ENCODE results near the gene ST3GAL4.

Gene ST3GAL4

GRCh38 chr11:126403022-126403581 lies 47.6 kb downstream of the ST3GAL4 start:
- H3K27me3 ChIP-seq (ENCODE audit: control insufficient read depth in 5 of 5, insufficient read depth in 4 of 5, low read length in 5 of 5), result no peaks in the 10 kb centered on the region
- no peak overlapping the region for H3K4me3 ChIP-seq (ENCODE audit: low read depth in 1 of 5, low read length in 5 of 5)
- peaks cover 0 to 19% (median 0%) of the 10 kb centered on the region in 5 donors for H3K4me1 ChIP-seq (ENCODE audit: control insufficient read depth in 5 of 5, insufficient read depth in 5 of 5, low read length in 5 of 5)
- H3K27ac ChIP-seq (ENCODE audit: low read depth, low read length), result no peak overlapping the region
- no peaks in the 10 kb centered on the region for H3K9me3 ChIP-seq (ENCODE audit: control insufficient read depth in 5 of 5, low read length in 5 of 5)
- no peak overlapping the region for H3K9ac ChIP-seq (ENCODE audit: low read length in 5 of 5)
- peaks cover 0 to 18% (median 16%) of the 10 kb centered on the region in 5 donors for H3K36me3 ChIP-seq (ENCODE audit: control insufficient read depth in 5 of 5, insufficient read depth in 5 of 5, low read length in 5 of 5)

GRCh38 chr11:126403658-126404057 lies 48.2 kb downstream of the ST3GAL4 start:
- Histone ChIP-seq H3K27ac (ENCODE audit: low read depth, low read length) (no peak overlapping the region), H3K9ac (ENCODE audit: low read length in 5 of 5) (no peak overlapping the region), H3K4me3 (ENCODE audit: low read depth in 1 of 5, low read length in 5 of 5) (no peak overlapping the region), H3K9me3 (ENCODE audit: control insufficient read depth in 5 of 5, low read length in 5 of 5) (no peaks in the 10 kb centered on the region), H3K4me1 (ENCODE audit: control insufficient read depth in 5 of 5, insufficient read depth in 5 of 5, low read length in 5 of 5) (peaks cover 0 to 15% (median 0%) of the 10 kb centered on the region in 5 donors), H3K36me3 (ENCODE audit: control insufficient read depth in 5 of 5, insufficient read depth in 5 of 5, low read length in 5 of 5) (peaks cover 0 to 24% (median 21%) of the 10 kb centered on the region in 5 donors), H3K27me3 (ENCODE audit: control insufficient read depth in 5 of 5, insufficient read depth in 4 of 5, low read length in 5 of 5) (no peaks in the 10 kb centered on the region)

GRCh38 chr11:126404367-126404766 lies 48.9 kb downstream of the ST3GAL4 start:
- H3K36me3 ChIP-seq (ENCODE audit: control insufficient read depth in 5 of 5, insufficient read depth in 5 of 5, low read length in 5 of 5), result peaks cover 0 to 31% (median 28%) of the 10 kb centered on the region in 5 donors
- no peak overlapping the region for H3K4me3 ChIP-seq (ENCODE audit: low read depth in 1 of 5, low read length in 5 of 5)
- no peaks in the 10 kb centered on the region for H3K27me3 ChIP-seq (ENCODE audit: control insufficient read depth in 5 of 5, insufficient read depth in 4 of 5, low read length in 5 of 5)
- no peak overlapping the region for H3K27ac ChIP-seq (ENCODE audit: low read depth, low read length)
- H3K4me1 ChIP-seq (ENCODE audit: control insufficient read depth in 5 of 5, insufficient read depth in 5 of 5, low read length in 5 of 5), result peaks cover 0 to 12% (median 0%) of the 10 kb centered on the region in 5 donors
- no peaks in the 10 kb centered on the region for H3K9me3 ChIP-seq (ENCODE audit: control insufficient read depth in 5 of 5, low read length in 5 of 5)
- H3K9ac ChIP-seq (ENCODE audit: low read length in 5 of 5), result no peak overlapping the region

GRCh38 chr11:126405374-126405773 lies 49.9 kb downstream of the ST3GAL4 start:
- Histone ChIP-seq H3K27ac (ENCODE audit: low read depth, low read length) (no peak overlapping the region), H3K9ac (ENCODE audit: low read length in 5 of 5) (no peak overlapping the region), H3K4me1 (ENCODE audit: control insufficient read depth in 5 of 5, insufficient read depth in 5 of 5, low read length in 5 of 5) (peaks cover 0 to 15% (median under 1%) of the 10 kb centered on the region in 5 donors), H3K9me3 (ENCODE audit: control insufficient read depth in 5 of 5, low read length in 5 of 5) (no peaks in the 10 kb centered on the region), H3K4me3 (ENCODE audit: low read depth in 1 of 5, low read length in 5 of 5) (no peak overlapping the region), H3K36me3 (ENCODE audit: control insufficient read depth in 5 of 5, insufficient read depth in 5 of 5, low read length in 5 of 5) (peaks cover 0 to 36% (median 35%) of the 10 kb centered on the region in 5 donors), H3K27me3 (ENCODE audit: control insufficient read depth in 5 of 5, insufficient read depth in 4 of 5, low read length in 5 of 5) (no peaks in the 10 kb centered on the region)

- no peak overlapping the region for H3K4me3 ChIP-seq (ENCODE audit: low read depth in 1 of 5, low read length in 5 of 5)
- H3K27me3 ChIP-seq (ENCODE audit: control insufficient read depth in 5 of 5, insufficient read depth in 4 of 5, low read length in 5 of 5), result no peaks in the 10 kb centered on the region
- H3K9me3 ChIP-seq (ENCODE audit: control insufficient read depth in 5 of 5, low read length in 5 of 5), result no peaks in the 10 kb centered on the region
- H3K27ac ChIP-seq (ENCODE audit: low read depth, low read length), result no peak overlapping the region
- H3K9ac ChIP-seq (ENCODE audit: low read length in 5 of 5), result no peak overlapping the region
- peaks cover 0 to 36% (median 35%) of the 10 kb centered on the region in 5 donors for H3K36me3 ChIP-seq (ENCODE audit: control insufficient read depth in 5 of 5, insufficient read depth in 5 of 5, low read length in 5 of 5)
- peaks cover 0 to 20% (median 6%) of the 10 kb centered on the region in 5 donors for H3K4me1 ChIP-seq (ENCODE audit: control insufficient read depth in 5 of 5, insufficient read depth in 5 of 5, low read length in 5 of 5)
Observed at GRCh38 chr11:126405906-126406305, 50.4 kb downstream of the ST3GAL4 start.

- H3K4me3 ChIP-seq (ENCODE audit: low read depth in 1 of 5, low read length in 5 of 5), result no peak overlapping the region
- peaks cover 0 to 36% (median 35%) of the 10 kb centered on the region in 5 donors for H3K36me3 ChIP-seq (ENCODE audit: control insufficient read depth in 5 of 5, insufficient read depth in 5 of 5, low read length in 5 of 5)
- H3K4me1 ChIP-seq (ENCODE audit: control insufficient read depth in 5 of 5, insufficient read depth in 5 of 5, low read length in 5 of 5), result peaks cover 0 to 21% (median 7%) of the 10 kb centered on the region in 5 donors
Observed at GRCh38 chr11:126406368-126406767, 50.9 kb downstream of the ST3GAL4 start.

GRCh38 chr11:126407101-126407521 lies 51.6 kb downstream of the ST3GAL4 start:
- H3K27ac ChIP-seq (ENCODE audit: low read depth, low read length), result no peak overlapping the region
- H3K4me1 ChIP-seq (ENCODE audit: control insufficient read depth in 5 of 5, insufficient read depth in 5 of 5, low read length in 5 of 5), result peaks cover 0 to 21% (median 8%) of the 10 kb centered on the region in 5 donors

More at GRCh38 chr11:126406368-126406767, 50.9 kb downstream of the ST3GAL4 start:
- H3K9ac ChIP-seq (ENCODE audit: low read length in 5 of 5), result no peak overlapping the region
- H3K27me3 ChIP-seq (ENCODE audit: control insufficient read depth in 5 of 5, insufficient read depth in 4 of 5, low read length in 5 of 5), result no peaks in the 10 kb centered on the region
- H3K9me3 ChIP-seq (ENCODE audit: control insufficient read depth in 5 of 5, low read length in 5 of 5), result no peaks in the 10 kb centered on the region
- H3K27ac ChIP-seq (ENCODE audit: low read depth, low read length), result no peak overlapping the region

GRCh38 chr11:126407682-126408288 lies 52.3 kb downstream of the ST3GAL4 start:
- no peak overlapping the region for H3K27ac ChIP-seq (ENCODE audit: low read depth, low read length)
- peaks cover 0 to 40% (median 36%) of the 10 kb centered on the region in 5 donors for H3K36me3 ChIP-seq (ENCODE audit: control insufficient read depth in 5 of 5, insufficient read depth in 5 of 5, low read length in 5 of 5)
- H3K9me3 ChIP-seq (ENCODE audit: control insufficient read depth in 5 of 5, low read length in 5 of 5), result no peaks in the 10 kb centered on the region
- H3K27me3 ChIP-seq (ENCODE audit: control insufficient read depth in 5 of 5, insufficient read depth in 4 of 5, low read length in 5 of 5), result no peaks in the 10 kb centered on the region
- H3K9ac ChIP-seq (ENCODE audit: low read length in 5 of 5), result no peak overlapping the region
- peaks cover 0 to 19% (median 9%) of the 10 kb centered on the region in 5 donors for H3K4me1 ChIP-seq (ENCODE audit: control insufficient read depth in 5 of 5, insufficient read depth in 5 of 5, low read length in 5 of 5)
- H3K4me3 ChIP-seq (ENCODE audit: low read depth in 1 of 5, low read length in 5 of 5), result no peak overlapping the region

More at GRCh38 chr11:126407101-126407521, 51.6 kb downstream of the ST3GAL4 start:
- H3K36me3 ChIP-seq (ENCODE audit: control insufficient read depth in 5 of 5, insufficient read depth in 5 of 5, low read length in 5 of 5), result peaks cover 0 to 38% (median 35%) of the 10 kb centered on the region in 5 donors
- H3K9ac ChIP-seq (ENCODE audit: low read length in 5 of 5), result no peak overlapping the region
- H3K4me3 ChIP-seq (ENCODE audit: low read depth in 1 of 5, low read length in 5 of 5), result no peak overlapping the region
- no peaks in the 10 kb centered on the region for H3K9me3 ChIP-seq (ENCODE audit: control insufficient read depth in 5 of 5, low read length in 5 of 5)
- no peaks in the 10 kb centered on the region for H3K27me3 ChIP-seq (ENCODE audit: control insufficient read depth in 5 of 5, insufficient read depth in 4 of 5, low read length in 5 of 5)

- H3K9me3 ChIP-seq (ENCODE audit: control insufficient read depth in 5 of 5, low read length in 5 of 5), result no peaks in the 10 kb centered on the region
- no peak overlapping the region for H3K4me3 ChIP-seq (ENCODE audit: low read depth in 1 of 5, low read length in 5 of 5)
- H3K27ac ChIP-seq (ENCODE audit: low read depth, low read length), result no peak overlapping the region
- peaks cover 0 to 45% (median 41%) of the 10 kb centered on the region in 5 donors for H3K36me3 ChIP-seq (ENCODE audit: control insufficient read depth in 5 of 5, insufficient read depth in 5 of 5, low read length in 5 of 5)
- no peaks in the 10 kb centered on the region for H3K27me3 ChIP-seq (ENCODE audit: control insufficient read depth in 5 of 5, insufficient read depth in 4 of 5, low read length in 5 of 5)
- H3K9ac ChIP-seq (ENCODE audit: low read length in 5 of 5), result no peak overlapping the region
- peaks cover 0 to 11% (median 8%) of the 10 kb centered on the region in 5 donors for H3K4me1 ChIP-seq (ENCODE audit: control insufficient read depth in 5 of 5, insufficient read depth in 5 of 5, low read length in 5 of 5)
Observed at GRCh38 chr11:126408496-126408895, 53.0 kb downstream of the ST3GAL4 start.

- no peak overlapping the region for H3K4me3 ChIP-seq (ENCODE audit: low read depth in 1 of 5, low read length in 5 of 5)
- H3K27ac ChIP-seq (ENCODE audit: low read depth, low read length), result no peak overlapping the region
- H3K27me3 ChIP-seq (ENCODE audit: control insufficient read depth in 5 of 5, insufficient read depth in 4 of 5, low read length in 5 of 5), result no peaks in the 10 kb centered on the region
- H3K36me3 ChIP-seq (ENCODE audit: control insufficient read depth in 5 of 5, insufficient read depth in 5 of 5, low read length in 5 of 5), result peaks cover 0 to 51% (median 44%) of the 10 kb centered on the region in 5 donors
- peaks cover 0 to 9% (median 8%) of the 10 kb centered on the region in 5 donors for H3K4me1 ChIP-seq (ENCODE audit: control insufficient read depth in 5 of 5, insufficient read depth in 5 of 5, low read length in 5 of 5)
- no peak overlapping the region for H3K9ac ChIP-seq (ENCODE audit: low read length in 5 of 5)
- no peaks in the 10 kb centered on the region for H3K9me3 ChIP-seq (ENCODE audit: control insufficient read depth in 5 of 5, low read length in 5 of 5)
Observed at GRCh38 chr11:126408901-126409619, 53.6 kb downstream of the ST3GAL4 start.

Measured in subcutaneous abdominal adipose tissue (tissue), 5 donors.